ENCODE results near the gene DHRSX. TPM values are rescaled to one million over a fixed set of nuclear protein-coding genes. Genes with fewer than 3 reads are reported as not detected.

The DHRSX gene
- total and polyA plus RNA-seq, 2 of the 13 experiments (the other 11 are each of a cell fraction or from before 2014, with no cell fraction given): 15.5 to 24.3 TPM

DNA sequence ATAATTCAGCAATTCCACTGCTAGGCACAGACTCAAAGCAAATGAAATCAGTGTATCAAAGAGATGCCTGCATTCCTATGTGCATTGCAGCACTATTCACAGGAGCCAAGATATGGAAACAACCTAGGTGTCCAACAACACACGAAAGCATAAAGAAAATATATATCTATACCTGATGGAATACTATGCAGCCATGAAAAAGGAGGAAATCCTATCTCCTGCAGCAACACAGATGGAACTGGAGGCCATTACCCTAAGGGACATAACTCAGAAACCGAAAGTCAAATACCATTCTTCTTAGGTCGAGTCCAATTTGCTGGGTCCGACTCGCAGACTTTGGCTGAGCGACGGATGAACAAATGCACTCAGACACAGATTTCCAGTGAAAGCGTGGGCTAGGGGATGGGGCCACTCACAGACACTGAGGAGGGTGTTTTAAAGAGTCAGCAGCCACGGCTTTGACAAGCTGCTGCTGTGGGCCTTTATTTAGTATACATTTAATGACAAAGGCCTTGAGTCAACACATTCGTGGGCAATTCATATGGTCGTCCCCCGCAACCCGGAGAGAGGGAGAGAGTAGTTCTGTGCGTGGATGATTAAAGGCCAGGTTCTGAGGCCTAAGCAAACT, 93.8 kb downstream of the DHRSX start (continued):
- TF ChIP-seq EZH2 (conservative IDR thresholded peaks at IDR 0.05; ENCODE audit: low read depth, low read length): no peak
- TF ChIP-seq, protein P1, sequence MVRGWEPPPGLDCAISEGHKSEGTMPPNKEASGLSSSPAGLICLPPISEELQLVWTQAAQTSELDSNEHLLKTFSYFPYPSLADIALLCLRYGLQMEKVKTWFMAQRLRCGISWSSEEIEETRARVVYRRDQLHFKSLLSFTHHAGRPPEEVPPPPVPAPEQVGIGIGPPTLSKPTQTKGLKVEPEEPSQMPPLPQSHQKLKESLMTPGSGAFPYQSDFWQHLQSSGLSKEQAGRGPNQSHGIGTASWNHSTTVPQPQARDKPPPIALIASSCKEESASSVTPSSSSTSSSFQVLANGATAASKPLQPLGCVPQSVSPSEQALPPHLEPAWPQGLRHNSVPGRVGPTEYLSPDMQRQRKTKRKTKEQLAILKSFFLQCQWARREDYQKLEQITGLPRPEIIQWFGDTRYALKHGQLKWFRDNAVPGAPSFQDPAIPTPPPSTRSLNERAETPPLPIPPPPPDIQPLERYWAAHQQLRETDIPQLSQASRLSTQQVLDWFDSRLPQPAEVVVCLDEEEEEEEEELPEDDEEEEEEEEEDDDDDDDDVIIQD (CRISPR knock-in tag; IDR thresholded peaks at IDR 0.05; ENCODE audit: low read depth): no peak
- TF ChIP-seq, protein P2, sequence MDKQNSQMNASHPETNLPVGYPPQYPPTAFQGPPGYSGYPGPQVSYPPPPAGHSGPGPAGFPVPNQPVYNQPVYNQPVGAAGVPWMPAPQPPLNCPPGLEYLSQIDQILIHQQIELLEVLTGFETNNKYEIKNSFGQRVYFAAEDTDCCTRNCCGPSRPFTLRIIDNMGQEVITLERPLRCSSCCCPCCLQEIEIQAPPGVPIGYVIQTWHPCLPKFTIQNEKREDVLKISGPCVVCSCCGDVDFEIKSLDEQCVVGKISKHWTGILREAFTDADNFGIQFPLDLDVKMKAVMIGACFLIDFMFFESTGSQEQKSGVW (CRISPR knock-in tag; IDR thresholded peaks at IDR 0.05; ENCODE audit: borderline replicate concordance): no peak
- no peak for TF ChIP-seq SMAD9 (CRISPR knock-in tag; IDR thresholded peaks at IDR 0.05)
- no peak for TF ChIP-seq ZNF431 (CRISPR knock-in tag; IDR thresholded peaks at IDR 0.05; ENCODE audit: borderline replicate concordance, low read depth)
- no peak for TF ChIP-seq LCORL (IDR thresholded peaks at IDR 0.05)
- TF ChIP-seq LCORL (CRISPR knock-in tag; IDR thresholded peaks at IDR 0.05): no peak
- TF ChIP-seq, protein P3, sequence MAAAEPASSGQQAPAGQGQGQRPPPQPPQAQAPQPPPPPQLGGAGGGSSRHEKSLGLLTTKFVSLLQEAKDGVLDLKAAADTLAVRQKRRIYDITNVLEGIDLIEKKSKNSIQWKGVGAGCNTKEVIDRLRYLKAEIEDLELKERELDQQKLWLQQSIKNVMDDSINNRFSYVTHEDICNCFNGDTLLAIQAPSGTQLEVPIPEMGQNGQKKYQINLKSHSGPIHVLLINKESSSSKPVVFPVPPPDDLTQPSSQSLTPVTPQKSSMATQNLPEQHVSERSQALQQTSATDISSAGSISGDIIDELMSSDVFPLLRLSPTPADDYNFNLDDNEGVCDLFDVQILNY (CRISPR knock-in tag; conservative IDR thresholded peaks at IDR 0.05): no peak
- peak; percentile 83; the same call in 1 of the 2 replicates for TF ChIP-seq ZNF253 (CRISPR knock-in tag; IDR thresholded peaks at IDR 0.05; ENCODE audit: borderline replicate concordance)
- no peak for TF ChIP-seq SAFB2 (CRISPR knock-in tag; IDR thresholded peaks at IDR 0.05; ENCODE audit: borderline replicate concordance, low read depth)
- no peak for TF ChIP-seq FOXA1 (IDR thresholded peaks at IDR 0.05)
- 0 out of 2 replicates have a peak, but pooled peaks have one; percentile 19 for TF ChIP-seq FOXA1 (CRISPR knock-in tag; IDR thresholded peaks at IDR 0.05)
- no peak for TF ChIP-seq MXD4 (CRISPR knock-in tag; IDR thresholded peaks at IDR 0.05)

Measured in HepG2 (cell line).